Stimulated activated CD4-positive, alpha-beta T cell treated with anti-CD3 and anti-CD28 coated beads, Interleukin-15, amount 100 ng/mL, for 48 hours (primary cell): ENCODE data around the gene FBRSL1.

Source experiments
- DNase-seq, 2 donors: peaks; one replicate each; pipeline ENCODE4 v3.0.0-alpha.2; 2020; ENCODE audit warnings: low read depth in 2 of 2

The FBRSL1 gene

DNA sequence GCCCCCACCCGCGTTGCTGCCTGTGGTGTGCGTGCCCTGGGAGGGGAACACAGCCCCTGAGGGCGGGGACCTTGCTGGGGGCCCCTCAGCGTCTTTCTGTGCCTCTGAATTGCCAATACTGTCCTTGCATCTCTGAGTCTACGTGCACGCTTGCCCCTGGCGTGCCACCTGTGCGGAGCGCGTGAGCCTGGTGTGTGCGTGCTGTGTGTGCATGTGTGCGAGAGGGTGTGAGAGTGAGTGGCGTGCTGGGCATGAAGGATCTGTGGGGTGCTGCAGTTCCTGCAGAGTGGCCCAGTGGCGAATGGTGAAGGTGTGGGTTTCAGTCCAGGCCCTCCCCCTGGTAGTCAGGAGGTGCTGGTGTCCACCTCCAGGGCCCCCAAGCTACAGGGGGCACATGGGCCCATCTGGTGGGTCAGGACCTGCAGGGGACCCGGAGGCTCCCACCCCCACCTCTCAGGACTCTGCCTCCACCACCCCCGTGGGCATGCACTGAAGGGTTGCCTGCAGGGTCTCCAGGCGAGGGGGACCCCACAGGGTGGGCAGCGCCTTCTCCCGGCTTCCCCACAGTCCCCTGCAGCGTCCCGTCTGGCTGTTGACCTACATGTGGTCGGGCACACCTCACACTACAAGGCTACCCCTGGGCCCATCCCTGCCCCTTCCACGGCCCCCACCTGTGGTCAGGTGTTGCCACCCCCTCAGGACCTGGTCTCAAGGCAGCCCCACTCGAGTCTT is 21.0 kb downstream of the FBRSL1 start:
- no peak for DNase-seq

GRCh38 chr12:132511516-132512196 is 21.7 kb downstream of the FBRSL1 start:
- no peak for DNase-seq

DNA sequence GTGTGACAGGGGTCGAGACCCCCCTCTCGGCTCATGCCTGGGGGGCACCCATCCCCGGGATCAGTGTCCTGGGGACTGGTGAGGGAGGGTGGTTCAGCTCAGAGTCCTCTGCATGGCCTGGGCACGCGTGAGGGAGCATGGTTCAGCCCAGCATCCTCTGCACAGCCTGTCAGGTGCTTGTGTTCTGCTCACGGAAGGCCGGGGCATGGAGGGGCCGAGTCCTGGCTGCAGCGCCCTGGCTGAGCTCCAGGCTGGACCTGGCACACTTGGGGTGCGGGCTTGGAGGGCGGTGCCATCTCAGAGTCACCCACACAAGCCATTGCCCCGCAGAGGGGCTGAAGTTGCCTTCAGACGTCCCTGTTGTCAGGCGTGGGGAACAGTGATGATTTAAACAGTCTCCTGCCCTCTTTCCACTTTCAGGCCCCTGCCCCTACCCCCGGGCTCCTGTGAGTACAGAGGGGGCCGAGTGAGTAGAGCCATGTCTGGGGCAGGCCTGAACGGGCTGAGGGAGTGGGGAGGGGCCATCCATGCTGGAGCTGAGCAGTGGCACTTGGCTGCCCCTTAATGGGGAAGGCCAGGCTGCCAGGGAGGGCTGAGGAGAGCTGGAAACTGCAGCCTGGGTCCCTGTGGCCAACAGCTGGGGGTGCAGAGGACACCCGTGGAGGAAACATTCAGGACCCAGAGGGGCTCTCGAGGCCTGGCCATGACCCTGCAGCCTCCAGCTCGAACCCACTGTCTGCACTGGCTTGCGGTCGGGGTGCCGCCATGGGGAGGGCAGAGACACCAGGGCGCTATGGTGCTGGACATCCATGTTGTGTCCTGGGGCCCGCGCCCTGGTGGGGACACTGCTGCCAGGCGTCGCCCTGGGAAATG is 22.5 kb downstream of the FBRSL1 start:
- no peak for DNase-seq

- DNase-seq, result no peak
These were observed 23.1 kb downstream of the FBRSL1 start for GRCh38 chr12:132513070-132513398.

DNA sequence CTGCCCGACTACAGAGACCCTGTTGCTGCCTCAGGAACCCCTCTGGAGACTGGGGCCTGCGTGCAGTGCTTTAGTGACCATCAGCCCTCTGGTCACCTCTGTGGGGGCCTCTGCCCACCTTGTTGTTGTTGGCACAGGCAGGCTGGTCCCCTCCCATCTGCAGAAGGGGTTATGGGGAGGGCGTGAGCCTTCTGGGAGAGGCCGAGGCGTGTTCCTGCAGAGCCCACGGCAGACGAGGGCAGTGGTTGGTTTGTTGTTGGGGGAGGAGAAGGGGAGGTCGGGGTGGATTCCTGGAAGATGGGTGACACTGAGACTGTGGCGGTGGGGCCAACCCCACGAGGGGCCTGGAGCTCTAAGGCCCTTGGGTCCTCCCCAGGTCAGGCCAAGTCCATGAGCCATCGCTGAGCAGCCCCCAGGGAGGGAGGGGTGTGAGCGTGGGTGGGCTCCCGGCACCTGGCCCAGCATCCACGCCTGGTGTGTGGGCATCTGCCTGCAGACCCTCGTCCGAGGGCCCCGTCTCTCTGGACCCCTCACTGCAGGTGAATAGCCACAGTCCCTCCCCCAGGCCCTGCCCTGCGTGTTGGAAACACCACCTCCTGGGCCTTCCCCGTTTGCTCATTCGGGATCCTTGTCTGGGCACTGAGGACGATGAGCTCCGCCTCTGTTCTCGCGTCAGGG is 23.6 kb downstream of the FBRSL1 start:
- no peak for DNase-seq

DNA sequence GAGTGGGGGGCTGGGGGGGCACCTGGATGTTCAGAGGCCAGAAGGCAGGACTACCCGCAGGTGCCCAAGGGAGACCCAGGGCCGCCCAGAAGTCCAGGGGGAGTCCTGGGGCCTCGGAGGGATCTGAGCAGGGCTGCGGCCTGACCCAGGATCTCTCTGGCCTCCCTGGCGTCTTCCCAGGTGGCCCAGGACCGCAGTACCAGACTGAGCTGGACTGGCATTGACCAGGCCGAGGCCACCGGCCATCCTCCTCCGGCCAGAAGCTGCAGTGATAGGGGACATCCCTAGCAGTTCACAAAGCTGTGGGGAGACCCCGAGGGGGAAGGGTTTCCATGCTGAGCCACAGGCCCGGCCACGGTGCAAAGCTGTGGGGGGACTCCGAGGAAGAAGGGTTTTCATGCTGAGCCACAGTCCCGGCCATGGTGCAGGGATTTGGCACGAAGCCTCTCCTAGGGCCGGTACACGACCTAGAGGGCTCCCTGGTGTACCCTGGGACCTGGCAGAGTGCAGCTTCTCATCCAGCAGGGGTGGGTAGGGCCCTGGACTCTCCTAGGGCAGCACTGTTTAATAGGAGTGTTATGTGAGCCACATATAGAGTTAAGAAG is 24.4 kb downstream of the FBRSL1 start:
- DNase-seq, result no peak

- no peak for DNase-seq
These were observed 24.9 kb downstream of the FBRSL1 start for GRCh38 chr12:132514838-132515237.

DNA sequence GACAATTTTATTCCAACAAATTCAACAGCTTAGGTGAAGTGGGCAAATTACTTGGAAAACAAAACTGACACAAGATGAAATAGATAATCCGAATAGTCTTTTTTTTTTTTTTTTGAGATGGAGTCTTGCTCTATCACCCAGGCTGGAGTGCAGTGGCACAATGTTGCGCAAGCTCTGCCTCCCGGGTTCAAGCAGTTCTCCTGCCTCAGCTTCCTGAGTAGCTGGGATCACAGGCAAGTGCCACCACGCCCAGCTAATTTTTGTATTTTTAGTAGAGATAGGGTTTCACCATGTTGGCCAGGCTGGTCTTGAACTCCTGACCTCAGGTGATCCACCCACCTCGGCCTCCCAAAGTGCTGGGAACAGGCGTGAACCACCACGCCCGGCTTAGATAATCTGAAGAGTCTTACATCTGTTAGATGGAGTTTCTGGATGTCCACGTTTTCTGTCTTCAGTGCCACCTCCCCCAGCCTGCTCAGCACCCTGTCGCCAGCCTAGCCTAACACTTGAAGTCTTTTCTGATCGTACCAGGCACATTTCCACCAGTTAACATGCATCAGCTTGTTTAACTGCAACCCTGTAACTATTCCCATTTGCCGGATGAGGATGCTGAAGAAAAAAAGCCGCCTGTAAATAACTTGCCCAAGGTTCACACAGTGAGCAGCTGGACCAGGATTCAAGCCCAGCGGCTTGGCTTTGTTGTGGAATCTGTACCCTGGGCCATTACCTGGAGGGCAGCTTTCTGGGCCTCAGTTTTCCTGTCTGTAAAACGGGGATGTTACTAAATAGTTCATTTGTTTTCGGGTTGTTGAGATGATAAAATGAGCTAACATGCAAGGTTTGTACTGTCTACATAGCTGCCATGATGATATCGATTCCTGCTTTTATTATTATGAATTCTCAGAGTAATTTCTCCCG is 26.4 kb downstream of the FBRSL1 start:
- DNase-seq, result no peak

DNA sequence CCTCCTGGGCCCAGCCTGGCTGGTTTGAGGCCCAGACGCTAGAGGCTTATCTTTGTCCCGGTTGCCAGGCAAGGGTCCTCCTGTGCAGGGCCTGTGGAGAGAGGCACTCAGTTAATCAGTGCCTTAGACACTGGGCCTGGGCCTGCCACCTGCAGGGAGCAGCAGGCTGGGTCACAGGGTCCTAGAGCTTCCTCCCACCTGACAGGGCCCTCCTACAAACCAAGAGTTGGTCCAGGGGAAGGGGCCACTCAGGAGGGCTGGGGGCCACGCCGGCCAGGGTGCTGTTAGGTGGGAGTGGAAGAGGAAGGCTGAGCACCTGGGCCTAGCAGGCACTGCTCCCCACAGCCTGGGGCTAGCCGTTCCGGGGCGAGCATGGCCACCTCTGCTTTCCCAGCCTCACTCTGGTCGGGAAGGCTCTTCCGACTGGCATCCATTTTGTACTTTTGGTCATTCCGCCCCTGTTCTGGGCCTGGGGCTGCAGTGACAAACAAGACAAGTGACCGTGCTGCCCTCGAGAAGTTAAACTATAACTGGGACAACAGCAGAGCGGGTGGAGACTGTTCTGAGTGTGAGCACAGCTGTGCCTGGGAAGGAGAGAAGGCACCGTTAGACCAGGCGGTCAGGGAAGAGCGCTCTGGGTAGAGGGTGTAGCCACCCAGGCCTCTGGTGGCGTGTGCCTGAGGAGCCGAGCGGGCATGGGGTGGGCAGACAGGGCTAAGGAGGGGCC is 27.2 kb downstream of the FBRSL1 start:
- no peak for DNase-seq

DNA sequence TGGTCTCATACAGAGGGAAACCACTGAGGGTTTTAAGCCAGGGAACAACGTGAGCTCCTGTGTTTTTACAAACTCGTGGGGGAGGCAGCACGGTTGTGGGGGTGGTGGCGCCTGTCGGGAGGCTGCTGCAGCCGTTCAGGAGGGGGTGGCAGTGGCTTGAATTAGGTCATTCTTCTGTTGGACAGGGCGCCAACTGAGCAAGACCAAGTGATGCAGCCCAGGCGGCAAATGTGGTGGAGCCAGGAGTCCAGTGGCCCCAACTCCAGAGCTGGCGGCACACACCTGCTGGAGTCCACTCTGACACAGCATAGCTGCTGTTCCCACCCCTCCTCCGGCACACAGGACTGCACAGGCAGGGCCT is 27.8 kb downstream of the FBRSL1 start:
- no peak for DNase-seq

GRCh38 chr12:132518354-132518992 is 28.5 kb downstream of the FBRSL1 start:
- DNase-seq, result no peak

DNA sequence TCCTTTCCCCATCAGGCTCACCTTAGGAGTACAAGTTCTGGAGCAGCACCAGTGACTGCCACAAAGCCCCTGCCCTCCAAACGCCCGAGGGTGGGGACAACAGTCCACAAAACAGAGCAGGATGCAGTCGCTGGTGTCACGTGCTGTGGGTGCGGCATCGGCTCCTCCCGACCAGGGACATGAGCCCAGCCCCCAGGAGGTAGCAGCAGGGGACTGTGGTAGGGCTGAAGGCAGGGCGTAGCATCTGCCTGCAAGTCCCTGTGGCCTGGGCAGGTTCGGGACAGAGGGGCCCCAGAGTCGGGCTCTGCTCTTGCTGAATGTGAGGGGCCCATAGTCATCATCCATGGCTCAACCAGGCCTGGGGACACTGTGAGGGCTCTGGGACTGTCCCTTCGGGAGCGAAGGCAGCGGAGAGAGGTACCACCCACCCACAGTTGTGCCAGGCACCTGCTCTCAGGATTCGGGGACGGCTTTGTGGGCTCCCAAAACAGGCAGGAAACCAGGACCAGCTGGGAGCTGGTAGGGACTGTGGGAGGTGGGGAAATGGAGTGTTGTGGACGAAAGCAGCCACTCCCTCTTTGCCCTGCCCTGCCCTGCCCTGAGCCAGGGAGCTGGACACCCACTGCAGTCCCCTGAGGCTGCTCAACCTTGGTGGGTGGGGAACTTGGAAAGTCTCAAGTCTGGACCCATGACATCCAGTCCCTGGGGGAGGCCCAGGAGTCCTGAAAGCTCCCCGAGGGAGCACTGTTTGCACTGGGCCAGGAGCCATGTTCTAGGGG is 30.7 kb downstream of the FBRSL1 start:
- no peak for DNase-seq

DNA sequence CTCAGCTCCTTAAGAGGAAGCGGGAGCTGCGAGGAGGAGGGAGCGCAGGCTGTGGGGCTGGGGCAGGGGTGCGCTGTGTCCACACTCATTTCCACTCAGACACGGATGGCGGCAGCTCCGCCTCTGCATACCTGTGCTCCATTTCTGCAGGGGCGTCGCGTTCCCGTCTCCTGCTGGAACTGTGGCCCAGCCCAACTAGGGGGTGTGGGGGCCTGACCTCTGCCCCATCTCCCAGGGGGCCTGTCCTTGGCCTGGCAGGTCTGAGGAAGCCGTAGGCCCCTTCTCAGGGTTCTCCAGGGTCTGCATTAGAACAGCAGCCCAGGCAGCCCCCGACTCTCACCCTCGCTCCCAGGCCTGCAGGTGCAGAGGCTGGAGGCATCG is 31.2 kb downstream of the FBRSL1 start:
- no peak for DNase-seq

GRCh38 chr12:132521712-132522292 is 31.9 kb downstream of the FBRSL1 start:
- DNase-seq, result no peak

- DNase-seq, result no peak
These were observed 32.8 kb downstream of the FBRSL1 start for GRCh38 chr12:132522592-132523380.

DNA sequence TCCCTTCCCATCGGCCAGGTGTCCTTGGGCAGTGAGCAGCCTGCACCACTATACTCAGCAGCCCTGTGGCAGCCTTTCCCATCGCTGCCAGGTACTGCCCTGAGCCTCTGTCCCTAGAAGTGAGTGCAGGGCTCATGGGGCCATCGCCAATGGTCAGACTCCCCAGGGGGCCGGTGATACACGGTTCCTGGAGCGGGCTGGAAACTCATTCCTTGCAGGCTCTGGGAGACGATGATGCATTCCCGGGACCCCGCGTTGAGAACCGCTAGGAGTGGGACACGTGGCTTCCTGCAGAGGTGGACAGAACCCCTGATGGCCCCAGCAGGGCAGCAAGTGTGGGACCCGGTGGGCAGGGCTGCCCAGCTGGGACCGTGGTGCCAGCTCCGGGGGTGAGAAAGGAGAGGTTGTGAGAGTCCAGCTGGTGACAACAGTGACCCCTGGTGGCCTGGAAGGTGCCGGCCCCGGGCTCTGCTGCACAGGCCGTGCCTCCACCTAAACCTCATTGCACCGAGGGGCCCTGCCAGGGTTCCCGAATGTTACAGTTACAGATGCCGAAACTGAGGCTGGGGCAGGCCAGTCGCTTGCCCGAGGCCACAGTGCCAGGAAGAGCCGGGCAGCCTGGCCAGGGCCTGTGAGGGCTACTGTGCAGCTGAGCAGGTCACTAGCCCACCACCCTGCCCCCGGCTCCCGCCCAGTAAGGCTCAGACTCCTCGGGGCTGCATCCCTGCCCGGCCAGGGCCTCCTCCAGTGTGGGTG is 33.8 kb downstream of the FBRSL1 start:
- peak; percentile 30 to 69 for DNase-seq

DNA sequence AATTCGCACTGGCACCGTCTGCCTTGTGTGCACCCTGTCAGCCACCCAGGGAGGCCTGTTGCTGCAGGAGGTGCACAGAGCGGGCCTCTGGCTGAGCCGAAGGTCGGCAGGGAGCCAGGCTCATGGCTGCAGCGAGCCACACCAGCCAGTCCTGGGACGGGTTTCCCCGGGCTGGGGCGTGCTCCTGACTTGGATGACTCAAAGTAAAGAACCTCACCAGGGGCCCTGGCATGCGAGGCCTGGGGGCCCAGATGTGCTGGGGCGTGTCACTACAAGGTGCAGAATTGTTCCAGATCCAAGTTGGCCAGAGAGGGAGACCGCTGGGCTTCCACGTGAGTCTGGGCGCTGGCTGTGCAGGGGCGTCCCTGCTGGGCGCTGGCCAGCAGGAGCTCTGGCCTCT is 34.5 kb downstream of the FBRSL1 start:
- DNase-seq, result no peak
